Measurements from ENCODE around the gene CAST. TPM values are rescaled to one million over a fixed set of nuclear protein-coding genes. Genes with fewer than 3 reads are reported as not detected.
"Not testable (repeated sequence)": the region's sequence is repeated elsewhere in the genome, so short reads cannot be mapped to it uniquely, and the experiment has no call there.

CAST gene
- 182 and 300 TPM in 2 replicates for total RNA-seq

GRCh38 chr5:96661855-96662724 is at the start of gene CAST:
CAST (plus strand) TSS chr5:96662376; CDS start chr5:96662423, 47 bp downstream.
- DNase-seq (ENCODE audit: low read depth) (peak; percentile 72), FAIRE-seq (no peak)

GRCh38 chr5:96614110-96614691 is 48.0 kb upstream of the CAST start:
- peak; percentile 53 for TF ChIP-seq CTCF (IDR thresholded peaks at IDR 0.05; ENCODE audit: insufficient read depth, low read length, severe bottlenecking)
- peak; percentile 95 for DNase-seq (ENCODE audit: low read depth)
- H3K27me3 ChIP-seq (ENCODE audit: control insufficient read depth, insufficient read depth, low read length) = no peaks in the 10 kb centered on the region
- no peak overlapping the region for H3K4me3 ChIP-seq (ENCODE audit: low read depth, low read length)
- peak; percentile 99 for FAIRE-seq
- no peaks in the 10 kb centered on the region for H3K36me3 ChIP-seq (ENCODE audit: control insufficient read depth, insufficient read depth, low read length)

More at GRCh38 chr5:96661855-96662724, at the start of gene CAST:
- no peaks in the 10 kb centered on the region for H3K36me3 ChIP-seq (ENCODE audit: control insufficient read depth, insufficient read depth, low read length)
- TF ChIP-seq CTCF (IDR thresholded peaks at IDR 0.05; ENCODE audit: insufficient read depth, low read length, severe bottlenecking) = no peak
- peak within 1 kb of the TSS; percentile 62 for H3K4me3 ChIP-seq (ENCODE audit: low read depth, low read length)
- no peaks in the 10 kb centered on the region for H3K27me3 ChIP-seq (ENCODE audit: control insufficient read depth, insufficient read depth, low read length)

GRCh38 chr5:96615223-96615622 is 47.0 kb upstream of the CAST start:
- DNase-seq (ENCODE audit: low read depth) (no peak), FAIRE-seq (no peak)
- Histone ChIP-seq H3K27me3 (ENCODE audit: control insufficient read depth, insufficient read depth, low read length) (no peaks in the 10 kb centered on the region), H3K4me3 (ENCODE audit: low read depth, low read length) (no peak overlapping the region), H3K36me3 (ENCODE audit: control insufficient read depth, insufficient read depth, low read length) (no peaks in the 10 kb centered on the region)
- no peak for TF ChIP-seq CTCF (IDR thresholded peaks at IDR 0.05; ENCODE audit: insufficient read depth, low read length, severe bottlenecking)

DNA sequence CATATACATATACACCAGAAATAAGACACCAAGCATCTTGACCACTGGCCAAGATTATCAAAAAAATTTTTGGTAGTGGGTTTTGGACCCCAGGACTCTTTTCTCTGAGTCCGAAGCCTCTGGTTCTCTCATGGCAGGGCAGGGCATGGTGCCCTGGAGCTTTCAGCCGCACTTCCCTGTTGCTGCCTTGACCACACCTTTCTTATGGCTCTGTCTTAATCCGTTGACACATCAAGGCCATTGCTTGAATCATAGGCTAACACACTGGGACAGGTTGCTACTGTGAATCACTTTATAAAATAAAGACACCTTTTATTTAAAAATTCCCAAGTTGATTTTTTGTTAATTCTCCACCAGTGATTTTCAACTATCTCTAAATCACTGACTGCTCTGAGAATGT is 45.4 kb upstream of the CAST start:
- no peak overlapping the region for H3K4me3 ChIP-seq (ENCODE audit: low read depth, low read length)
- no peaks in the 10 kb centered on the region for H3K36me3 ChIP-seq (ENCODE audit: control insufficient read depth, insufficient read depth, low read length)
- no peak for TF ChIP-seq CTCF (IDR thresholded peaks at IDR 0.05; ENCODE audit: insufficient read depth, low read length, severe bottlenecking)
- no peaks in the 10 kb centered on the region for H3K27me3 ChIP-seq (ENCODE audit: control insufficient read depth, insufficient read depth, low read length)
- FAIRE-seq = no peak
- DNase-seq (ENCODE audit: low read depth) = peak; percentile 87

DNA sequence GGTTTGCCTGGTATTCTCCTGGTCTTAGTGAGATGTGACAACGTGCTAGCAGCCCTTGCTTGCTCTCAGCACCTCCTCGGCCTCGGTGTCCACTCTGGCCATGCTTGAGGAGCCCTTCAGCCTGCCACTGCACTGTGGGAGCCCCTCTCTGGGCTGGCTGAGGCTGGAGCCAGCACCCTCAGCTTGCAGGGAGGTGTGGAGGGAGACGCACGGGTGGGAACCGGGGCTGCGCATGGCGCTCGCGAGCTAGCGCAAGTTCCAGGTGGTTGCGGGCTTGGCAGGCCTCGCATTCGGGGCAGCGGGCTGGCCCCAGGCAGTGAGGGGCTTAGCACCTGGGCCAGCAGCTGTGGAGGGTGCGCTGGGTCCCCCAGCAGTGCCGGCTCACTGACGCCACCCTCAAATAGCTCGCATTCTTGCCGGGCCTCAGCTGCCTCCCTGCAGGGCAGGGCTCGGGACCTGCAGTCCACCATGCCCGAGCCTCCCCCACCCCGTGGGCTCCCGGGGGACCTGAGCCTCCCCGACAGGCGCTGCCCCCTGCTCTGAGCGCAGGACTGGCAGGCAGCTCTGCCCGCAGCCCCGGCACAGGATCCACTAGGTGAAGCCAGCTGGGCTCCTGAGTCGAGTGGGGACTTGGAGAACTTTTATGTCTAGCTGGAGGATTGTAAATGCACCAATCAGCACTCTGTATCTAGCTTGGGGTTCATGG is 43.7 kb upstream of the CAST start:
- DNase-seq (ENCODE audit: low read depth); H3K27me3 ChIP-seq (ENCODE audit: control insufficient read depth, insufficient read depth, low read length); FAIRE-seq; H3K4me3 ChIP-seq (ENCODE audit: low read depth, low read length); H3K36me3 ChIP-seq (ENCODE audit: control insufficient read depth, insufficient read depth, low read length): not testable (repeated sequence)

GRCh38 chr5:96619946-96620345 is 42.2 kb upstream of the CAST start:
- FAIRE-seq = no peak

More at GRCh38 chr5:96619946-96620345, 42.2 kb upstream of the CAST start:
- Histone ChIP-seq H3K27me3 (ENCODE audit: control insufficient read depth, insufficient read depth, low read length) (no peaks in the 10 kb centered on the region), H3K4me3 (ENCODE audit: low read depth, low read length) (no peak overlapping the region), H3K36me3 (ENCODE audit: control insufficient read depth, insufficient read depth, low read length) (no peaks in the 10 kb centered on the region)
- no peak for TF ChIP-seq CTCF (IDR thresholded peaks at IDR 0.05; ENCODE audit: insufficient read depth, low read length, severe bottlenecking)
- DNase-seq (ENCODE audit: low read depth) = no peak

Data from bronchial epithelial cell (primary cell).